GM21723 (cell line): ENCODE results near the gene PTPN3.

Source experiments
- ATAC-seq: cut with Tn5 transposase; IDR thresholded peaks from one replicate; pipeline ENCODE4 v1.9.1; 2021; ENCODE audit warnings: mild to moderate bottlenecking, moderate library complexity; ENCODE audit not compliant: unreplicated experiment

The PTPN3 gene

GRCh38 chr9:109427886-109428285 lies 70.2 kb downstream of the PTPN3 start:
- no peak for ATAC-seq

GRCh38 chr9:109426626-109427402 lies 71.3 kb downstream of the PTPN3 start:
- no peak for ATAC-seq

- no peak for ATAC-seq
Observed at GRCh38 chr9:109424618-109425017, 73.5 kb downstream of the PTPN3 start.

GRCh38 chr9:109423877-109424276 lies 74.2 kb downstream of the PTPN3 start:
- no peak for ATAC-seq

GRCh38 chr9:109422641-109423040 lies 75.5 kb downstream of the PTPN3 start:
- ATAC-seq = peak; percentile 80

GRCh38 chr9:109421026-109421970 lies 76.8 kb downstream of the PTPN3 start:
- ATAC-seq = no peak

GRCh38 chr9:109419531-109419930 lies 78.6 kb downstream of the PTPN3 start:
- ATAC-seq = no peak

GRCh38 chr9:109418827-109419226 lies 79.3 kb downstream of the PTPN3 start:
- ATAC-seq = peak; percentile 26

GRCh38 chr9:109417585-109418544 lies 80.2 kb downstream of the PTPN3 start:
- no peak for ATAC-seq

- ATAC-seq = no peak
Observed at GRCh38 chr9:109417054-109417453, 81.1 kb downstream of the PTPN3 start.

GRCh38 chr9:109416135-109416706 lies 81.9 kb downstream of the PTPN3 start:
- ATAC-seq = peak; percentile 53

- ATAC-seq = no peak
Observed at GRCh38 chr9:109414125-109414785, 83.9 kb downstream of the PTPN3 start.

- peak; percentile 46 for ATAC-seq
Observed at GRCh38 chr9:109411798-109412352, 86.2 kb downstream of the PTPN3 start.

- ATAC-seq = peak; percentile 79
Observed at GRCh38 chr9:109411069-109411761, 86.9 kb downstream of the PTPN3 start.

- no peak for ATAC-seq
Observed at GRCh38 chr9:109409773-109410397, 88.2 kb downstream of the PTPN3 start.

- no peak for ATAC-seq
Observed at GRCh38 chr9:109408759-109409462, 89.2 kb downstream of the PTPN3 start.

- ATAC-seq = no peak
Observed at GRCh38 chr9:109403766-109404320, 94.3 kb downstream of the PTPN3 start.
